K562 (cell line): ENCODE measurements around the gene TTC28. TPM values are rescaled to one million over a fixed set of nuclear protein-coding genes. Genes with fewer than 3 reads are reported as not detected.

Experiments used
- ATAC-seq: fragments of 200-7000 bp; cut with Tn5 transposase; 3 replicates; pipeline ENCODE4 v1.9.1; 2020; ENCODE audit warnings: moderate library complexity
- BruUV-seq: library from RNA; stranded (reverse); fragments of 400-500 nt; replicated peaks from 2 replicates; lab custom pipeline; 2021; lab: Mats Ljungman, UMichigan
- CTCF ChIA-PET: fragments of 300-600 bp; formaldehyde crosslinking; extraction: SDS; loops from one replicate; lab custom pipeline; 2021; ENCODE audit warnings: low intra/inter-chr PET ratio; lab: Yijun Ruan, JAX
- POLR2A ChIA-PET: fragments of 300-600, 350-650 bp; sonication (Branson Sonifier 250); formaldehyde crosslinking; extraction: SDS; loops from one replicate; lab custom pipeline; 2021; ENCODE audit warnings: antibody characterized with exemption, inconsistent platforms; lab: Yijun Ruan, JAX
- DNase-seq, 4 experiments: peaks; one replicate each; pipeline versions ENCODE4 v3.0.0 to v3.0.0-alpha.2; 2011 to 2018; ENCODE audit warnings: low spot score in 3 of 4, mixed read lengths in 3 of 4; ENCODE audit errors: extremely low read depth in 1 of 4
- FAIRE-seq: peaks from 2 replicates; lab custom pipeline; 2011; peaks lifted over from hg19 to GRCh38; lab: Jason Lieb, UNC
- H2AFZ ChIP-seq: 2 replicates; pipeline ENCODE4 v1.6.0; 2011; ENCODE audit warnings: low read depth, low read length, control low read depth, inconsistent platforms
- H3K27ac ChIP-seq: fragments of 200-600 bp; 3 replicates; pipeline ENCODE4 v1.8.0; 2011; ENCODE audit warnings: low read depth, mild to moderate bottlenecking, control low read depth, inconsistent platforms, low read length, moderate library complexity, mixed read lengths; ENCODE audit errors: extremely low read depth
- H3K27me3 ChIP-seq, 2 experiments: fragments of 300-600 bp in 1 of 2; 2 replicates in 1 of 2; 3 replicates in 1 of 2; pipeline versions ENCODE4 v1.6.0 to v1.8.0; 2011; ENCODE audit warnings: inconsistent platforms in 2 of 2, low read length in 2 of 2, mild to moderate bottlenecking in 1 of 2, mixed read lengths in 1 of 2, moderate library complexity in 1 of 2; ENCODE audit not compliant: control insufficient read depth in 2 of 2, insufficient read depth in 2 of 2
- H3K36me3 ChIP-seq: fragments of 300-600 bp; 3 replicates; pipeline ENCODE4 v1.8.0; 2011; ENCODE audit warnings: mild to moderate bottlenecking, low read length, inconsistent platforms; ENCODE audit not compliant: control insufficient read depth, insufficient read depth
- H3K4me1 ChIP-seq, 2 experiments: fragments of 200-600 bp in 1 of 2; replicated peaks in 1 of 2; 2 replicates in 1 of 2; 3 replicates in 1 of 2; pipeline versions ENCODE4 v1.5.1 to v1.8.0; 2011; ENCODE audit warnings: inconsistent platforms in 2 of 2, low read length in 2 of 2, mild to moderate bottlenecking in 1 of 2, mixed read lengths in 1 of 2, moderate library complexity in 1 of 2; ENCODE audit not compliant: control insufficient read depth in 2 of 2, insufficient read depth in 2 of 2
- H3K4me2 ChIP-seq: 2 replicates; pipeline ENCODE4 v1.6.1; 2011; ENCODE audit warnings: low read length, control low read depth, inconsistent platforms, mixed read lengths; ENCODE audit not compliant: insufficient read depth
- H3K4me3 ChIP-seq: fragments of 200-600 bp; sonication (generic), shearing (Covaris generic); 2 replicates; pipeline ENCODE4 v1.5.1; 2016; ENCODE audit warnings: control low read depth, inconsistent platforms
- H3K79me2 ChIP-seq: fragments of 200-600 bp; 3 replicates; pipeline ENCODE4 v1.8.0; 2011; ENCODE audit warnings: low read length, inconsistent platforms; ENCODE audit not compliant: control insufficient read depth, insufficient read depth
- H3K9ac ChIP-seq, 2 experiments: 2 replicates each; pipeline versions ENCODE4 v1.6.0 to v1.6.1; 2011; ENCODE audit warnings: low read depth in 2 of 2, low read length in 2 of 2, control low read depth in 1 of 2, inconsistent platforms in 1 of 2, mild to moderate bottlenecking in 1 of 2, mixed read lengths in 1 of 2; ENCODE audit not compliant: insufficient read depth in 1 of 2
- H3K9me1 ChIP-seq: one replicate; pipeline ENCODE4 v1.6.0; 2011; ENCODE audit warnings: inconsistent platforms, mild to moderate bottlenecking, low read length, moderate library complexity; ENCODE audit not compliant: control insufficient read depth, insufficient read depth
- H3K9me3 ChIP-seq: replicated peaks from 2 replicates; pipeline ENCODE4 v1.5.1; 2011; ENCODE audit warnings: low read depth, low read length, inconsistent platforms; ENCODE audit not compliant: control insufficient read depth, insufficient read depth
- H4K20me1 ChIP-seq: replicated peaks from 2 replicates; pipeline ENCODE4 v1.6.1; 2011; ENCODE audit warnings: low read length, inconsistent platforms, mixed read lengths; ENCODE audit not compliant: control insufficient read depth, insufficient read depth
- ATF7 ChIP-seq: fragments of 450-650 bp; IDR thresholded peaks from 2 replicates; pipeline ENCODE4 v1.7.1; 2014; ENCODE audit warnings: mild to moderate bottlenecking, moderate library complexity
- BCOR ChIP-seq: fragments of 450-650 bp; IDR thresholded peaks from 2 replicates; pipeline ENCODE4 v1.6.1; 2016
- ESRRA ChIP-seq: fragments of 450-650 bp; IDR thresholded peaks from 2 replicates; pipeline ENCODE4 v1.6.1; 2014; ENCODE audit warnings: low read depth, mild to moderate bottlenecking, moderate library complexity, borderline replicate concordance
- FOSL1 ChIP-seq: fragments of 200-800 bp; sonication (Bioruptor generic); conservative IDR thresholded peaks from 2 replicates; pipeline ENCODE4 v1.6.1; 2016; ENCODE audit warnings: missing genetic modification characterization, missing compliant biosample characterization
- HNRNPH1 ChIP-seq: fragments of 200-400 bp; formaldehyde crosslinking; optimal IDR thresholded peaks from 2 replicates; pipeline ENCODE3; 2017; ENCODE audit warnings: low read depth, mild to moderate bottlenecking, low read length, moderate library complexity
- HSF4 ChIP-seq: fragments of 250-450 bp; sonication (Bioruptor Pico); IDR thresholded peaks from 2 replicates; pipeline ENCODE4 v2.1.2; 2022; ENCODE audit warnings: mild to moderate bottlenecking, moderate library complexity, borderline replicate concordance
- MBD2 ChIP-seq: sonication (generic); IDR thresholded peaks from 2 replicates; pipeline ENCODE4 v1.6.1; 2016; ENCODE audit warnings: low read depth, borderline replicate concordance
- MCM5 ChIP-seq: fragments of 450-650 bp; IDR thresholded peaks from 2 replicates; pipeline ENCODE4 v1.6.1; 2016; ENCODE audit warnings: low read depth
- MEIS2 ChIP-seq: fragments of 450-650 bp; IDR thresholded peaks from 2 replicates; pipeline ENCODE4 v1.6.1; 2014; ENCODE audit warnings: mild to moderate bottlenecking; ENCODE audit not compliant: partially characterized antibody
- MTA2 ChIP-seq: fragments of 450-650 bp; IDR thresholded peaks from 2 replicates; pipeline ENCODE4 v1.6.1; 2016; ENCODE audit warnings: low read depth
- ZBTB49 ChIP-seq: sonication (generic); formaldehyde crosslinking; IDR thresholded peaks from 2 replicates; pipeline ENCODE4 v1.8.0; 2022; ENCODE audit warnings: missing genetic modification reagents, mild to moderate bottlenecking, borderline replicate concordance
- ZNF507 ChIP-seq: conservative IDR thresholded peaks from 2 replicates; pipeline ENCODE4 v1.6.1; 2017; ENCODE audit warnings: missing genetic modification characterization, missing compliant biosample characterization
- ZNF583 ChIP-seq: fragments of 250-450 bp; sonication (Bioruptor Pico); IDR thresholded peaks from 2 replicates; pipeline ENCODE4 v1.4.0; 2020
- WGBS: fragments of 100-300 bp; shearing (Covaris generic); methylation state at CpG from one replicate; pipeline ENCODE4 v1.1.6; 2016; ENCODE audit warnings: low coverage, mixed read lengths; ENCODE audit not compliant: insufficient coverage; ENCODE audit errors: missing lambda C conversion rate; 5-methylcytosine and 5-hydroxymethylcytosine counted together
- in situ Hi-C: fragments of 300-500 bp; cut with MboI; formaldehyde crosslinking; loops from 4 replicates; pipeline ENCODE4 v1.15.0; 2018; ENCODE audit warnings: inconsistent platforms, mixed read lengths
- intact Hi-C: fragments of 100-400 bp; cut with micrococcal nuclease; formaldehyde crosslinking; loops from 2 replicates; pipeline ENCODE4 v1.14.2; 2022
- polyA plus RNA-seq, 8 experiments: library from polyadenylated mRNA; depleted of rRNA in 4 of 8; stranded (reverse) in 5 of 8; unstranded in 3 of 8; fragments of >200 nt; fragmentation: Nextera tagmentation in 2 of 8; fragmentation: Illumina TruSeq in 1 of 8; extraction: Ambion mirVana in 2 of 8; extraction: Trizol in 1 of 8; gene quantifications; 2 replicates each; pipeline versions ENCODE4 v1.2.1 to v1.2.3, GENCODE V29; 2011 to 2014; ENCODE audit warnings: inconsistent platforms in 1 of 8, missing spikeins in 1 of 8
- total RNA-seq, 7 experiments: library from RNA; depleted of rRNA in 6 of 7; stranded (reverse); fragments of >200 nt in 6 of 7; fragmentation: Illumina TruSeq in 2 of 7; extraction: Trizol in 2 of 7; gene quantifications; 2 replicates each; pipeline versions ENCODE4 v1.2.1 to v1.2.3, GENCODE V29; 2011 to 2021; ENCODE audit warnings: low replicate concordance in 1 of 7

TTC28 gene
- total and polyA plus RNA-seq, 9 of the 15 experiments (the other 6 are each of a cell fraction or from before 2014, with no cell fraction given) = 0.22 to 10.7 (median 3.1) TPM

GRCh38 chr22:28245579-28246224 lies 433.9 kb downstream of the TTC28 start:
- 65% methylated on average over 5 of the region's 5 CpGs for WGBS
- Histone ChIP-seq H3K9ac (no peak overlapping the region), H3K36me3 (no peaks in the 10 kb centered on the region), H3K4me1 (peaks cover 15 to 54% of the 10 kb centered on the region in 2 experiments), H3K9me1 (no peaks in the 10 kb centered on the region), H4K20me1 (no peaks in the 10 kb centered on the region), H3K27ac (no peak overlapping the region), H3K27me3 (no peaks in the 10 kb centered on the region), H3K79me2 (no peaks in the 10 kb centered on the region), H3K9me3 (no peaks in the 10 kb centered on the region), H3K4me3 (no peak overlapping the region), H2AFZ (no peak overlapping the region), H3K4me2 (no peak overlapping the region)
- DNase-seq (no peak), ATAC-seq (no peak), FAIRE-seq (no peak)
- intact Hi-C loops = loop anchor here (10.0 kb wide), 1 partner anchor 349 kb away; no protein-coding TSS in a partner anchor
- no TSS peak for BruUV-seq
- CTCF ChIA-PET = no interaction called here
- in situ Hi-C loops = no loop called here
- TF ChIP-seq ZBTB49 = no peak
- TF ChIP-seq FOSL1 (tag) = no peak
- no peak for TF ChIP-seq ESRRA
- TF ChIP-seq HSF4 = no peak
- TF ChIP-seq HNRNPH1 = no peak
- no peak for TF ChIP-seq ZNF583 (CRISPR knock-in tag)
- TF ChIP-seq ZNF507 (tag) = no peak
- TF ChIP-seq MBD2 = no peak
- no peak for TF ChIP-seq BCOR
- no peak for TF ChIP-seq MEIS2
- no peak for TF ChIP-seq ATF7
- no peak for TF ChIP-seq MCM5
- TF ChIP-seq MTA2 = no peak
- POLR2A ChIA-PET = interaction anchor here (1.1 kb wide), 1 partner anchor 201 kb away, joined by 3 read pairs; no protein-coding TSS in a partner anchor
